PFSK-1 (cell line): ENCODE data around the gene ATG2B.

Source experiments
- FOXP2 ChIP-seq: optimal IDR thresholded peaks from 2 replicates; pipeline ENCODE3; 2011; ENCODE audit warnings: borderline replicate concordance, control low read depth, inconsistent platforms; ENCODE audit not compliant: insufficient read depth; ENCODE audit errors: extremely low read length, extremely low read depth
- POLR2AphosphoS5 ChIP-seq: IDR thresholded peaks from 2 replicates; pipeline ENCODE4 v1.6.1; 2012; ENCODE audit warnings: low read depth, mild to moderate bottlenecking, control low read depth, low read length, moderate library complexity
- REST ChIP-seq, 2 experiments: IDR thresholded peaks; 2 replicates each; pipeline versions ENCODE4 v1.6.1 to v1.8.0; 2011 to 2012; ENCODE audit warnings: low read depth in 2 of 2, low read length in 2 of 2, control low read depth in 1 of 2, inconsistent platforms in 1 of 2, mild to moderate bottlenecking in 1 of 2, moderate library complexity in 1 of 2; ENCODE audit not compliant: insufficient read depth in 1 of 2
- SIN3A ChIP-seq: IDR thresholded peaks from 2 replicates; pipeline ENCODE4 v1.6.1; 2012; ENCODE audit warnings: mild to moderate bottlenecking, low read length, moderate library complexity, borderline replicate concordance; ENCODE audit not compliant: insufficient read depth
- TAF1 ChIP-seq: IDR thresholded peaks from 2 replicates; pipeline ENCODE4 v1.6.1; 2012; ENCODE audit warnings: low read length, control low read depth, borderline replicate concordance; ENCODE audit not compliant: insufficient read depth

The ATG2B gene

GRCh38 chr14:96341323-96341722, 21.8 kb downstream of the ATG2B start:
- no peak for TF ChIP-seq POLR2AphosphoS5
- TF ChIP-seq SIN3A: no peak
- no peak for TF ChIP-seq TAF1
- no peak for TF ChIP-seq FOXP2
- TF ChIP-seq REST (IDR thresholded peaks at IDR 0.05; ENCODE audit: insufficient read depth in 1 of 2, low read depth in 2 of 2, low read length in 2 of 2): no peak

GRCh38 chr14:96338551-96338950, 24.6 kb downstream of the ATG2B start:
- no peak for TF ChIP-seq SIN3A
- TF ChIP-seq TAF1: no peak
- no peak for TF ChIP-seq POLR2AphosphoS5

GRCh38 chr14:96324219-96324618, 38.9 kb downstream of the ATG2B start:
- no peak for TF ChIP-seq POLR2AphosphoS5

GRCh38 chr14:96320605-96321004, 42.5 kb downstream of the ATG2B start:
- no peak for TF ChIP-seq REST (IDR thresholded peaks at IDR 0.05; ENCODE audit: insufficient read depth in 1 of 2, low read depth in 2 of 2, low read length in 2 of 2)
- no peak for TF ChIP-seq FOXP2
- TF ChIP-seq TAF1: no peak
- no peak for TF ChIP-seq SIN3A
- TF ChIP-seq POLR2AphosphoS5: no peak

- no peak for TF ChIP-seq REST (IDR thresholded peaks at IDR 0.05; ENCODE audit: insufficient read depth in 1 of 2, low read depth in 2 of 2, low read length in 2 of 2)
- TF ChIP-seq SIN3A: no peak
- TF ChIP-seq FOXP2: no peak
- no peak for TF ChIP-seq TAF1
Observed at GRCh38 chr14:96318836-96319235, 44.3 kb downstream of the ATG2B start.

- TF ChIP-seq SIN3A (no peak), TAF1 (no peak), FOXP2 (no peak), REST (IDR thresholded peaks at IDR 0.05; ENCODE audit: insufficient read depth in 1 of 2, low read depth in 2 of 2, low read length in 2 of 2) (no peak), POLR2AphosphoS5 (no peak)
Observed at GRCh38 chr14:96316087-96316486, 47.1 kb downstream of the ATG2B start.
